A172 (cell line): ENCODE measurements around the gene TADA3. TPM values are rescaled to one million over a fixed set of nuclear protein-coding genes. Genes with fewer than 3 reads are reported as not detected.

Source experiments
- DNase-seq: peaks from one replicate; pipeline ENCODE4 v3.0.0-alpha.2; 2015; ENCODE audit warnings: low spot score
- total RNA-seq: library from RNA; depleted of rRNA; stranded (reverse); fragments of >200 nt; shearing (Covaris generic); gene quantifications from 2 replicates; pipeline ENCODE4 v1.2.3, GENCODE V29; 2014

Gene TADA3
- total RNA-seq, 1 experiment from 2014 or later, result 150 TPM

- no peak for DNase-seq
Observed at GRCh38 chr3:9809615-9810432, 17.6 kb upstream of the TADA3 start, which contains the start of gene TTLL3. TTLL3 (plus strand) TSS chr3:9810262; CDS start chr3:9810662, 400 bp downstream.

GRCh38 chr3:9809239-9809614 is 17.0 kb upstream of the TADA3 start:
- DNase-seq, result no peak

GRCh38 chr3:9808345-9809037 is 16.2 kb upstream of the TADA3 start:
- DNase-seq, result peak; percentile 36

- no peak for DNase-seq
Observed at GRCh38 chr3:9807981-9808344, 15.7 kb upstream of the TADA3 start.

GRCh38 chr3:9806688-9807589 is 14.7 kb upstream of the TADA3 start:
- DNase-seq, result no peak

GRCh38 chr3:9806137-9806536 is 13.9 kb upstream of the TADA3 start:
- no peak for DNase-seq

GRCh38 chr3:9804996-9805395 is 12.7 kb upstream of the TADA3 start:
- no peak for DNase-seq

GRCh38 chr3:9803494-9803893 is 11.2 kb upstream of the TADA3 start:
- DNase-seq, result no peak

- DNase-seq, result no peak
Observed at GRCh38 chr3:9800529-9800928, 8.3 kb upstream of the TADA3 start.

- no peak for DNase-seq
Observed at GRCh38 chr3:9797196-9797945, 5.1 kb upstream of the TADA3 start.

GRCh38 chr3:9795207-9795606 is 2.9 kb upstream of the TADA3 start:
- no peak for DNase-seq

- no peak for DNase-seq
Observed at GRCh38 chr3:9794400-9794799, 2.1 kb upstream of the TADA3 start.

- peak; percentile 45 for DNase-seq
Observed at GRCh38 chr3:9793161-9793781, 998 bp upstream of the TADA3 start.

GRCh38 chr3:9791790-9792404 is 376 bp downstream of the TADA3 start:
- no peak for DNase-seq

- DNase-seq, result no peak
Observed at GRCh38 chr3:9791127-9791526, 1.1 kb downstream of the TADA3 start.

GRCh38 chr3:9787714-9788113 is 4.6 kb downstream of the TADA3 start:
- DNase-seq, result no peak

GRCh38 chr3:9786825-9787669 is 5.2 kb downstream of the TADA3 start:
- DNase-seq, result no peak

- no peak for DNase-seq
Observed at GRCh38 chr3:9786209-9786739, 6.0 kb downstream of the TADA3 start.

- no peak for DNase-seq
Observed at GRCh38 chr3:9785602-9786001, 6.7 kb downstream of the TADA3 start.
